Kidney (tissue), 14 donors: ENCODE measurements around the gene ITGB8. TPM values are rescaled to one million over a fixed set of nuclear protein-coding genes. Genes with fewer than 3 reads are reported as not detected.

Experiments
- DNase-seq, 5 donors: peaks; one replicate each; pipeline ENCODE4 v3.0.0-alpha.2; 2013 to 2020
- FAIRE-seq: peaks from 2 replicates; lab custom pipeline; 2012; peaks lifted over from hg19 to GRCh38; lab: Jason Lieb, UNC
- H3K27ac ChIP-seq, 2 donors: one replicate each; pipeline ENCODE4 v1.7.0; 2013; ENCODE audit warnings: low read depth in 2 of 2, low read length in 2 of 2, inconsistent platforms in 1 of 2
- H3K27me3 ChIP-seq: one replicate; pipeline ENCODE4 v1.7.1; 2013; ENCODE audit warnings: low read length, inconsistent platforms; ENCODE audit not compliant: control insufficient read depth, insufficient read depth
- H3K36me3 ChIP-seq, 3 donors: one replicate each; pipeline versions ENCODE4 v1.7.0 to v1.7.1; 2013; ENCODE audit warnings: low read length in 3 of 3, control low read depth in 1 of 3, inconsistent platforms in 1 of 3; ENCODE audit not compliant: insufficient read depth in 3 of 3, control insufficient read depth in 2 of 3
- H3K4me1 ChIP-seq, 3 donors: one replicate each; pipeline versions ENCODE4 v1.7.0 to v1.7.1; 2013; ENCODE audit warnings: low read length in 3 of 3, inconsistent platforms in 1 of 3, low read depth in 1 of 3; ENCODE audit not compliant: control insufficient read depth in 2 of 3, insufficient read depth in 2 of 3
- H3K4me3 ChIP-seq, 3 donors: one replicate each; pipeline versions ENCODE4 v1.7.0 to v1.8.1; 2013; ENCODE audit warnings: low read length in 3 of 3, control low read depth in 1 of 3, inconsistent platforms in 1 of 3
- H3K9ac ChIP-seq, 3 donors: one replicate each; pipeline versions ENCODE4 v1.7.0 to v1.7.1; 2013; ENCODE audit warnings: low read length in 3 of 3, control low read depth in 1 of 3, inconsistent platforms in 1 of 3
- H3K9me3 ChIP-seq, 3 donors: one replicate each; pipeline versions ENCODE4 v1.7.0 to v1.7.1; 2013; ENCODE audit warnings: low read length in 3 of 3, control low read depth in 1 of 3, inconsistent platforms in 1 of 3; ENCODE audit not compliant: control insufficient read depth in 2 of 3, insufficient read depth in 1 of 3
- CTCF ChIP-seq: IDR thresholded peaks from 3 replicates; pipeline ENCODE4 v1.5.1; 2012; ENCODE audit warnings: mild to moderate bottlenecking, moderate library complexity, borderline replicate concordance; ENCODE audit not compliant: insufficient read depth; ENCODE audit errors: extremely low read depth
- intact Hi-C: fragments of 100-400 bp; cut with DNase I; formaldehyde crosslinking; loops from one replicate; pipeline ENCODE4 v1.11.1; 2022
- polyA plus RNA-seq: library from polyadenylated mRNA; stranded (reverse); fragments of 350-450 nt; fragmentation: Illumina TruSeq; extraction: RNeasy Lipid Tissue Mini Kit (QIAGEN cat#74804); gene quantifications from one replicate; pipeline ENCODE4 v1.2.3, GENCODE V29; 2014; ENCODE audit warnings: low read depth, low replicate concordance; ENCODE audit not compliant: insufficient read depth
- total RNA-seq: library from RNA; stranded (reverse); fragmentation: NEBNext Ultra II Directional; extraction: Animal tissue kit (Norgen Biotek cat#: 25700); gene quantifications from one replicate; pipeline ENCODE4 v1.2.1, GENCODE V29; 2021
- donor health status: control.
- donor health status: control.
- donor health status: control.
- donor health status: control.
- donor health status: control.
- donor health status: DM: yes; HTN: yes; CAD: no.
- donor health status: Normal renal cell carcinoma (clear cell type).

The ITGB8 gene
- total and polyA plus RNA-seq, 2 donors from 2014 or later, result 10.3 to 213 TPM

DNA sequence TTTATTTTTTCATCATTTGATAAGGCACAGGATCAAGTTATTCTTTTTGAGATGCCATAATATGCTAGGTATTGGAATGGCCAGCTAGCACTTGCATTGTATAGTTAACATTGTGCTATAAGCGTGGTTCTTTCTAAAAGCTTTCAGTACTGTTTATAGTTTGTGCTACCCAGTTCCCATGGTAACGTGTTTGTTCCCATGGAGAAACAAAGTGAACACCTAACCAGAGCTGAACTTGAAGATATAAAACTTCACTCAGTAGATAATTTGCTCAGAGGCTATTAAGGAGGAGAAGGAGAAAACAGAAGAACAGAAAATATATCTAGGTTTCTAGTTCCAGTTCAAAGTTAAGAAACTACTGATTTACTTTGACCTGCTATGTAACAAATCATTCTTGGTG lies 23.6 kb upstream of the ITGB8 start:
- Histone ChIP-seq H3K9me3 (no peaks in the 10 kb centered on the region), H3K4me3 (no peak overlapping the region), H3K36me3 (no peaks in the 10 kb centered on the region), H3K9ac (no peak overlapping the region), H3K27me3 (no peaks in the 10 kb centered on the region), H3K4me1 (peaks cover 0 to 17% (median 6%) of the 10 kb centered on the region in 3 donors), H3K27ac (peak overlapping the region in 1 of 2 donors; percentile 72)
- FAIRE-seq (no peak), DNase-seq (peak in 3 of 5 donors; percentile 33 to 90 (median 83))
- intact Hi-C loops, result no loop called here
- TF ChIP-seq CTCF, result no peak

- intact Hi-C loops, result no loop called here
- no peak for TF ChIP-seq CTCF
- Histone ChIP-seq H3K4me1 (peaks cover 0 to 17% (median 6%) of the 10 kb centered on the region in 3 donors), H3K36me3 (no peaks in the 10 kb centered on the region), H3K9ac (no peak overlapping the region), H3K27me3 (no peaks in the 10 kb centered on the region), H3K27ac (no peak overlapping the region), H3K9me3 (no peaks in the 10 kb centered on the region), H3K4me3 (no peak overlapping the region)
- DNase-seq (peak in 1 of 5 donors; percentile 24), FAIRE-seq (no peak)
Measured at GRCh38 chr7:20307901-20308300, 22.8 kb upstream of the ITGB8 start.

DNA sequence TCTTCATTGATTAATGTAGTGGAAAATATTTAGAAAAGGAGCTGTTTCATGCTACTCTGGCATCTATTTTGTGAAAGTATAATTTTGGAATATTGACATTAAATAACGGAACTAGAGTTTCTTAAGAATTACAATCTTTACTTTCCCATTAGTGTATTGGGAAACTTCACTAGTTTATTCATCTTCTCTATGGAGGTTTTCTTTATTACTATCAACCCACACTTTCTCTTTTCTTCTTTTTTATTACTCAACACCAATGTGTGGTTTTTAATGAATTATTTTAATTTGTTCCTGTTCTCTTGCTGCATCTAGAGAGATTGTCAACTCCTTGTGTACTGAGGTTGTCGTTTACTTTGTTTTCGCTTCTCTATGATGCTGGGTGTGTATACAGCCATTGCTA lies 20.4 kb upstream of the ITGB8 start:
- H3K9me3 ChIP-seq, result no peaks in the 10 kb centered on the region
- DNase-seq, result no peak
- no peak for TF ChIP-seq CTCF
- no peak for FAIRE-seq
- no peak overlapping the region for H3K27ac ChIP-seq
- no peaks in the 10 kb centered on the region for H3K27me3 ChIP-seq
- peaks cover 0 to 17% (median 6%) of the 10 kb centered on the region in 3 donors for H3K4me1 ChIP-seq
- no peaks in the 10 kb centered on the region for H3K36me3 ChIP-seq
- H3K4me3 ChIP-seq, result no peak overlapping the region
- no peak overlapping the region for H3K9ac ChIP-seq
- intact Hi-C loops, result no loop called here
